ENCODE measurements around the gene F8.

GRCh38 chrX:154908821-154909220 lies 113.7 kb downstream of the F8 start:
- no peak for TF ChIP-seq EZH2 (IDR thresholded peaks at IDR 0.05; ENCODE audit: insufficient read depth, poor library complexity, severe bottlenecking)
- no peak for TF ChIP-seq EZH2phosphoT487 (IDR thresholded peaks at IDR 0.05; ENCODE audit: insufficient read depth, low read depth)
